K562 (cell line): ENCODE measurements around the gene ABCA13. TPM values are rescaled to one million over a fixed set of nuclear protein-coding genes. Genes with fewer than 3 reads are reported as not detected.

Experiments
- CHAMP1 ChIP-seq: fragments of 450-650 bp; IDR thresholded peaks from 2 replicates; pipeline ENCODE4 v1.6.1; 2016; ENCODE audit warnings: mild to moderate bottlenecking
- CTCF ChIP-seq, 3 experiments: IDR thresholded peaks in 2 of 3; conservative IDR thresholded peaks in 1 of 3; 2 replicates each; pipeline ENCODE4 v1.5.1; 2011 to 2012; ENCODE audit warnings: low read length in 3 of 3, mild to moderate bottlenecking in 3 of 3, control low read depth in 2 of 3, improper control_type of control experiment in 1 of 3, inconsistent platforms in 1 of 3, low read depth in 1 of 3, mixed read lengths in 1 of 3, moderate library complexity in 1 of 3; ENCODE audit not compliant: insufficient read depth in 2 of 3
- MNT ChIP-seq, 2 experiments: fragments of 450-650 bp; conservative IDR thresholded peaks; 2 replicates each; pipeline ENCODE4 v1.6.1; 2017; ENCODE audit warnings: mild to moderate bottlenecking in 2 of 2, moderate library complexity in 2 of 2
- SMC3 ChIP-seq: conservative IDR thresholded peaks from 2 replicates; pipeline ENCODE4 v1.6.1; 2011; ENCODE audit warnings: low read depth, low read length, improper control_type of control experiment; ENCODE audit not compliant: insufficient read depth
- ZNF324 ChIP-seq: fragments of 250-450 bp; sonication (Bioruptor Pico); IDR thresholded peaks from 2 replicates; pipeline ENCODE4 v1.4.0; 2020; ENCODE audit warnings: mild to moderate bottlenecking
- ZNF695 ChIP-seq: fragments of 450-650 bp; formaldehyde crosslinking; IDR thresholded peaks from 2 replicates; pipeline ENCODE4 v1.4.0; 2020; ENCODE audit warnings: mild to moderate bottlenecking, moderate library complexity
- polyA plus RNA-seq, 8 experiments: library from polyadenylated mRNA; depleted of rRNA in 4 of 8; stranded (reverse) in 5 of 8; unstranded in 3 of 8; fragments of >200 nt; fragmentation: Nextera tagmentation in 2 of 8; fragmentation: Illumina TruSeq in 1 of 8; extraction: Ambion mirVana in 2 of 8; extraction: Trizol in 1 of 8; gene quantifications; 2 replicates each; pipeline versions ENCODE4 v1.2.1 to v1.2.3, GENCODE V29; 2011 to 2014; ENCODE audit warnings: inconsistent platforms in 1 of 8, missing spikeins in 1 of 8
- total RNA-seq, 7 experiments: library from RNA; depleted of rRNA in 6 of 7; stranded (reverse); fragments of >200 nt in 6 of 7; fragmentation: Illumina TruSeq in 2 of 7; extraction: Trizol in 2 of 7; gene quantifications; 2 replicates each; pipeline versions ENCODE4 v1.2.1 to v1.2.3, GENCODE V29; 2011 to 2021; ENCODE audit warnings: low replicate concordance in 1 of 7

ABCA13 gene
- total and polyA plus RNA-seq, 9 of the 15 experiments (the other 6 are each of a cell fraction or from before 2014, with no cell fraction given), result 0.14 to 1.5 (median 0.38) TPM

GRCh38 chr7:48154792-48155413, 16.4 kb upstream of the ABCA13 start (continued):
- TF ChIP-seq MNT (conservative IDR thresholded peaks at IDR 0.05) (no peak), ZNF324 (no peak), SMC3 (0 out of 2 replicates have a peak, but pooled peaks have one; percentile 22), CTCF (IDR thresholded peaks at IDR 0.05 in 2 of 3, conservative IDR thresholded peaks at IDR 0.05 in 1 of 3; ENCODE audit: insufficient read depth in 2 of 3, low read depth in 1 of 3, low read length in 3 of 3) (peak; percentile 34 to 54 (median 34); a peak in 5 of 6 replicates), CHAMP1 (no peak), ZNF695 (CRISPR knock-in tag) (no peak)
